C1 segment of cervical spinal cord (tissue), 14 donors: ENCODE measurements around the gene STXBP5L.
"Not testable (repeated sequence)": the region's sequence is repeated elsewhere in the genome, so short reads cannot be mapped to it uniquely, and the experiment has no call there.

Experiments used
- DNase-seq, 14 donors: peaks; one replicate each; lab custom pipeline; 2025; lab: John Stamatoyannopoulos, UW

Gene STXBP5L

GRCh38 chr3:121430664-121431215 lies 522.7 kb downstream of the STXBP5L start:
- DNase-seq = no peak

GRCh38 chr3:121431726-121432517 lies 523.9 kb downstream of the STXBP5L start:
- DNase-seq = no peak

GRCh38 chr3:121436074-121436473 lies 528.1 kb downstream of the STXBP5L start:
- peak in 1 of 14 donors; percentile 27 for DNase-seq

GRCh38 chr3:121436641-121437040 lies 528.6 kb downstream of the STXBP5L start:
- peak in 1 of 14 donors; percentile 5 for DNase-seq

- no peak for DNase-seq
Observed at GRCh38 chr3:121443456-121443855, 535.5 kb downstream of the STXBP5L start.

GRCh38 chr3:121451752-121452151 lies 543.7 kb downstream of the STXBP5L start:
- DNase-seq = not testable (repeated sequence)

GRCh38 chr3:121462565-121462964 lies 554.6 kb downstream of the STXBP5L start:
- no peak for DNase-seq

- DNase-seq = no peak
Observed at GRCh38 chr3:121463745-121464144, 555.7 kb downstream of the STXBP5L start.

- no peak for DNase-seq
Observed at GRCh38 chr3:121467085-121467484, 559.1 kb downstream of the STXBP5L start.

- DNase-seq = no peak
Observed at GRCh38 chr3:121473001-121473400, 565.0 kb downstream of the STXBP5L start.
